Fibroblast of lung (primary cell): ENCODE measurements around the gene KCNIP3. TPM values are rescaled to one million over a fixed set of nuclear protein-coding genes. Genes with fewer than 3 reads are reported as not detected.

Experiments
- DNase-seq, 2 donors: peaks; one replicate each; pipeline versions ENCODE4 v3.0.0 to v3.0.0-alpha.2; 2010; ENCODE audit warnings: low read depth in 2 of 2
- H2AFZ ChIP-seq: 2 replicates; pipeline ENCODE4 v1.5.1; 2012; ENCODE audit warnings: low read length, control low read depth, inconsistent platforms
- H3K27ac ChIP-seq: 2 replicates; pipeline ENCODE4 v1.5.1; 2011; ENCODE audit warnings: low read length, control low read depth; ENCODE audit not compliant: insufficient read depth
- H3K27me3 ChIP-seq: 2 replicates; pipeline ENCODE4 v1.5.1; 2011; ENCODE audit warnings: mild to moderate bottlenecking, low read length; ENCODE audit not compliant: control insufficient read depth, insufficient read depth
- H3K36me3 ChIP-seq: 2 replicates; pipeline ENCODE4 v1.5.1; 2011; ENCODE audit warnings: low read length; ENCODE audit not compliant: control insufficient read depth, insufficient read depth
- H3K4me1 ChIP-seq: 2 replicates; pipeline ENCODE4 v1.5.1; 2011; ENCODE audit warnings: low read length; ENCODE audit not compliant: control insufficient read depth, insufficient read depth; ENCODE audit errors: extremely low read depth
- H3K4me2 ChIP-seq: 2 replicates; pipeline ENCODE4 v1.5.1; 2011; ENCODE audit warnings: low read length, control low read depth; ENCODE audit not compliant: insufficient read depth; ENCODE audit errors: extremely low read depth
- H3K4me3 ChIP-seq, 4 experiments: fragments of 200-600 bp in 1 of 4; sonication (generic) in 1 of 4; replicated peaks in 1 of 4; 2 replicates each; pipeline ENCODE4 v1.5.1; 2011 to 2016; ENCODE audit warnings: low read length in 4 of 4, low read depth in 3 of 4, mild to moderate bottlenecking in 3 of 4, control low read depth in 2 of 4, inconsistent platforms in 1 of 4, mixed read lengths in 1 of 4; ENCODE audit not compliant: insufficient read depth in 1 of 4; ENCODE audit errors: control extremely low read depth in 1 of 4
- H3K79me2 ChIP-seq: 2 replicates; pipeline ENCODE4 v1.5.1; 2012; ENCODE audit warnings: mild to moderate bottlenecking, low read length, inconsistent platforms; ENCODE audit not compliant: control insufficient read depth, insufficient read depth
- H3K9ac ChIP-seq: 2 replicates; pipeline ENCODE4 v1.5.1; 2011; ENCODE audit warnings: mild to moderate bottlenecking, low read length, control low read depth; ENCODE audit not compliant: insufficient read depth
- H3K9me3 ChIP-seq: 2 replicates; pipeline ENCODE4 v1.5.1; 2012; ENCODE audit warnings: low read depth, low read length; ENCODE audit not compliant: control insufficient read depth, insufficient read depth
- H4K20me1 ChIP-seq: 2 replicates; pipeline ENCODE4 v1.5.1; 2011; ENCODE audit warnings: low read length; ENCODE audit not compliant: control insufficient read depth, insufficient read depth; ENCODE audit errors: extremely low read depth
- EZH2 ChIP-seq: IDR thresholded peaks from 2 replicates; pipeline ENCODE4 v1.5.1; 2012; ENCODE audit warnings: low read length, control low read depth, mild to moderate bottlenecking; ENCODE audit errors: missing control alignments
- polyA plus RNA-seq, 2 donors: library from polyadenylated mRNA; depleted of rRNA in 1 of 2; stranded (reverse) in 1 of 2; unstranded in 1 of 2; fragments of >200 nt; gene quantifications; 2 replicates each; pipeline ENCODE4 v1.2.1, GENCODE V29; 2011 to 2012; ENCODE audit warnings: missing spikeins in 1 of 2
- total RNA-seq: library from RNA; depleted of rRNA; stranded (reverse); fragments of >200 nt; gene quantifications from 2 replicates; pipeline ENCODE4 v1.2.1, GENCODE V29; 2014
- TF ChIP-seq, protein P1 (sequence below), 2 donors: IDR thresholded peaks in 1 of 2; conservative IDR thresholded peaks in 1 of 2; 1 replicate in 1 of 2; 2 replicates in 1 of 2; pipeline ENCODE4 v1.5.1; 2011 to 2012; ENCODE audit warnings: low read length in 2 of 2, control low read depth in 1 of 2, inconsistent platforms in 1 of 2, low read depth in 1 of 2, mild to moderate bottlenecking in 1 of 2

The KCNIP3 gene
- total and polyA plus RNA-seq, 2 donors (not counting 1 experiment from before 2014, with no cell fraction given), result 0.32 to 1.7 TPM

DNA sequence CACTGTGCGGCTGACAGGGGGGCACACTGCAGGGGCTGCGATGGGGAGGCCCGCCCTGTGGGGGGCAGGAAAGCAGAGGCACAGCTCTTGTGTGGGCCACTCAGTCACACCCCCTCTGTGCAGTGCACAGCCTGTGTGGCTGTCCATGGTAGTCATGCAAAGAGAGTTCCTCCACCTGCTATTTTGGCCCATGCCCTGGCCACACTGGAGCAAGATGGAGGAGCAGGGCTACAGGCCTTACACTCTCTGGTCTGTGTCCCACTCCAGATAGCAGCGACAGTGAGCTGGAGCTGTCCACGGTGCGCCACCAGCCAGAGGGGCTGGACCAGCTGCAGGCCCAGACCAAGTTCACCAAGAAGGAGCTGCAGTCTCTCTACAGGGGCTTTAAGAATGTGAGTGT, 76.9 kb downstream of the KCNIP3 start:
- no peaks in the 10 kb centered on the region for H3K79me2 ChIP-seq
- no peak overlapping the region for H3K4me3 ChIP-seq
- no peak overlapping the region for H3K9ac ChIP-seq
- no peaks in the 10 kb centered on the region for H3K4me1 ChIP-seq
- no peak for DNase-seq
- no peak overlapping the region for H2AFZ ChIP-seq
- H3K27ac ChIP-seq, result no peak overlapping the region
- H3K27me3 ChIP-seq, result no peaks in the 10 kb centered on the region
- no peaks in the 10 kb centered on the region for H4K20me1 ChIP-seq
- no peaks in the 10 kb centered on the region for H3K36me3 ChIP-seq
- no peak for TF ChIP-seq EZH2
- H3K9me3 ChIP-seq, result no peaks in the 10 kb centered on the region
- no peak overlapping the region for H3K4me2 ChIP-seq

DNA sequence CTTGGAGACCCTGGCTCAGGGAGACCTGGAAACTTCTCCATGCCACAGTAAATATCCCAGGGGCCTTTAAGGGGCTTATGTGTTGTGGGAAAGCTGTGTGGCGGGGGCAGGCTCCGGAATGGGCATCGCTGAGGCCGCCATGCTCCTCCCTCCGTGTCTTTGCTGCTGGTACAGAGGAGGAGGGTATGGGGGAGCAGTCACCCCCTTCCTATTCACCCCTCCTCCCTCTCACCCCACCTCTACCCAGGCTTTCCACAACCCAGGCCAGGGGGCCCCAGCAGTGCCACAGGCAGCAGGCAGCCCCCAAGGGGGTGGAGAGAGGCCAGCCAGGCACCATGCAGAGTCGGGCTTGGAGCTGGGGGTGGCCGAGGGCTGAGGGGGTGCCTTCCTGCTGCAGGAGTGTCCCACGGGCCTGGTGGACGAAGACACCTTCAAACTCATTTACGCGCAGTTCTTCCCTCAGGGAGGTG, 77.3 kb downstream of the KCNIP3 start:
- no peaks in the 10 kb centered on the region for H3K36me3 ChIP-seq
- TF ChIP-seq, protein P1, sequence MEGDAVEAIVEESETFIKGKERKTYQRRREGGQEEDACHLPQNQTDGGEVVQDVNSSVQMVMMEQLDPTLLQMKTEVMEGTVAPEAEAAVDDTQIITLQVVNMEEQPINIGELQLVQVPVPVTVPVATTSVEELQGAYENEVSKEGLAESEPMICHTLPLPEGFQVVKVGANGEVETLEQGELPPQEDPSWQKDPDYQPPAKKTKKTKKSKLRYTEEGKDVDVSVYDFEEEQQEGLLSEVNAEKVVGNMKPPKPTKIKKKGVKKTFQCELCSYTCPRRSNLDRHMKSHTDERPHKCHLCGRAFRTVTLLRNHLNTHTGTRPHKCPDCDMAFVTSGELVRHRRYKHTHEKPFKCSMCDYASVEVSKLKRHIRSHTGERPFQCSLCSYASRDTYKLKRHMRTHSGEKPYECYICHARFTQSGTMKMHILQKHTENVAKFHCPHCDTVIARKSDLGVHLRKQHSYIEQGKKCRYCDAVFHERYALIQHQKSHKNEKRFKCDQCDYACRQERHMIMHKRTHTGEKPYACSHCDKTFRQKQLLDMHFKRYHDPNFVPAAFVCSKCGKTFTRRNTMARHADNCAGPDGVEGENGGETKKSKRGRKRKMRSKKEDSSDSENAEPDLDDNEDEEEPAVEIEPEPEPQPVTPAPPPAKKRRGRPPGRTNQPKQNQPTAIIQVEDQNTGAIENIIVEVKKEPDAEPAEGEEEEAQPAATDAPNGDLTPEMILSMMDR (conservative IDR thresholded peaks at IDR 0.05 in 1 of 2, IDR thresholded peaks at IDR 0.05 in 1 of 2; ENCODE audit: low read depth in 1 of 2, low read length in 2 of 2), result no peak
- no peak for TF ChIP-seq EZH2
- H3K4me3 ChIP-seq, result no peak overlapping the region
- H3K4me1 ChIP-seq, result no peaks in the 10 kb centered on the region
- H4K20me1 ChIP-seq, result no peaks in the 10 kb centered on the region
- no peak for DNase-seq
- H3K27me3 ChIP-seq, result no peaks in the 10 kb centered on the region
- H3K9me3 ChIP-seq, result no peaks in the 10 kb centered on the region
- no peaks in the 10 kb centered on the region for H3K79me2 ChIP-seq
- no peak overlapping the region for H3K9ac ChIP-seq
- H3K27ac ChIP-seq, result no peak overlapping the region
- no peak overlapping the region for H3K4me2 ChIP-seq
- no peak overlapping the region for H2AFZ ChIP-seq

DNA sequence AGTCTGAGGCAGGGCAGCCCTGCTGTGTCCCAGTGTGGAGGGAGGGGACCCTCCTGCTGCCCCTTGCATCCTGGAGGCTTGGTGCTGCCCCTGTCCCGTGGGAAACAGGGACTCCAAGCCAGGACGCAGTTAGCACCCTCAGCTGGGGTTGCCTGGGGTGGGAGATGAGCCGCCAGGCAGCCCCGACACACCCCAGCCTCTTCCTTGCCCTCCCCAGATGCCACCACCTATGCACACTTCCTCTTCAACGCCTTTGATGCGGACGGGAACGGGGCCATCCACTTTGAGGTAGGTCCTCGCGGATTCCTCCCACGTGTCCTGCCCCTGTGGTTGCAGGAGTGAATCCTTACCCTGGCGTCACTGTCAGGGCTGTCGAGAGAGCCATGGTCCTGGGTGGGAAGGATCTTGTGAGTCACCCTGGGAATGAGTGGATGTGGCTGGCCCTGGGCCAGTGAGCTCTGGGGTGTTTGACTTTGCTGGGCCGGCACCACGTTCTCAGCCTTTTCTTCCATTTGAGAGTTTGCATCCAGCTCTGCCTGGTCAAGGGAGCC, 77.8 kb downstream of the KCNIP3 start:
- Histone ChIP-seq H3K79me2 (no peaks in the 10 kb centered on the region), H3K4me2 (no peak overlapping the region), H3K4me3 (no peak overlapping the region), H4K20me1 (no peaks in the 10 kb centered on the region), H3K4me1 (no peaks in the 10 kb centered on the region), H3K9ac (no peak overlapping the region), H2AFZ (no peak overlapping the region), H3K36me3 (no peaks in the 10 kb centered on the region), H3K27ac (no peak overlapping the region), H3K27me3 (no peaks in the 10 kb centered on the region), H3K9me3 (no peaks in the 10 kb centered on the region)
- TF ChIP-seq EZH2, result no peak
- TF ChIP-seq, protein P1 (conservative IDR thresholded peaks at IDR 0.05 in 1 of 2, IDR thresholded peaks at IDR 0.05 in 1 of 2; ENCODE audit: low read depth in 1 of 2, low read length in 2 of 2), result no peak
- DNase-seq, result peak; percentile 25 to 43
